Posterior vena cava (tissue), 2 donors: ENCODE data around the gene SFI1. TPM values are rescaled to one million over a fixed set of nuclear protein-coding genes. Genes with fewer than 3 reads are reported as not detected.
"Not testable (repeated sequence)": the region's sequence is repeated elsewhere in the genome, so short reads cannot be mapped to it uniquely, and the experiment has no call there.

Experiments
- DNase-seq: peaks from one replicate; pipeline ENCODE4 v3.0.0-alpha.2; 2020; ENCODE audit warnings: low spot score
- intact Hi-C, 2 donors: fragments of 100-400 bp; cut with DNase I; formaldehyde crosslinking; loops; one replicate each; pipeline versions ENCODE4 v1.14.1 to v1.14.2; 2022 to 2023
- total RNA-seq, 2 donors: library from RNA; stranded (reverse); fragmentation: NEBNext Ultra II Directional; extraction: Animal tissue kit (Norgen Biotek cat#: 25700); gene quantifications; one replicate each; pipeline ENCODE4 v1.2.1, GENCODE V29; 2021
- donor health status: DM: yes; HTN: yes; CAD: no.
- donor health status: DM: yes; HTN: yes; CAD: no.

The SFI1 gene
- total RNA-seq, 2 donors from 2014 or later, result 20.5 to 22.4 TPM

DNA sequence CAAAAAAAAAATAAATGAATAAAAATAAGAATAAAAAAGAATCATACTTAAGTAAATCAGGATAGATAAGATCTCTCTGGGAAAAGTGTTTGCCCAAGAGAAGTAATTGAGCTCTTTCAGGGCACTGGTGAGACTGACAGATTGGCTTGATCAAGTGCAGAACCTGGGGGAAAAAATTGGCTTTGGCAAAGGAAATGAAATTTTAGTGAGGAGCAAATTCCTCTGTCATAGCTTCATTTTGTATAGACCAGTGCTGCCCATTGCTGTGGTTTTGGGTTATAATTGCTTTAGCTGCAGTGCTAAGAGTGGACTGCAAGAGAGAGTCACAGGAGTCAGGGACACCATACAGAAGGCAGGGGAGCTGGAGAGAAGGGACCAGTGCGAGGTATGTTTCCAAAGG, 35.7 kb downstream of the SFI1 start:
- no peak for DNase-seq
- intact Hi-C loops, result no loop called here

DNA sequence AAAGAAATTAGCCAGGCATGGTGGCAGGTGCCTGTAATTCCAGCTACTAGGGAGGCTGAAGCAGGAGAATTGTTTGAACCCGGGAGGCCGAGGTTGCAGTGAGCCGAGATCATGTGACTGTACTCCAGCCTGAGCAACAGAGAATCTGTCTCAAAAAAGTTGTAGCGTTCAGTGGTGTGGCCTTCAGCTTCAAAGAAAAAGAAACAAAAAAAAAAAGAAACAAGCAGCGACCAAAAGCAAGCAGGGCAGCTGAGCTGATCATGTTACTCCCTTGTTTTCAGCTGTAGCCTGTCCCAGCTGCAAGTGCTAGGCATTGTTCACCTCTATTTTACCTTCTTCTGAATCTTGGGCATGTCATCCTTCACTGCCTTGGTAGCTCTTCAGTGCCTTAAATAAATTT, 37.0 kb downstream of the SFI1 start:
- no peak for DNase-seq
- intact Hi-C loops, result no loop called here

DNA sequence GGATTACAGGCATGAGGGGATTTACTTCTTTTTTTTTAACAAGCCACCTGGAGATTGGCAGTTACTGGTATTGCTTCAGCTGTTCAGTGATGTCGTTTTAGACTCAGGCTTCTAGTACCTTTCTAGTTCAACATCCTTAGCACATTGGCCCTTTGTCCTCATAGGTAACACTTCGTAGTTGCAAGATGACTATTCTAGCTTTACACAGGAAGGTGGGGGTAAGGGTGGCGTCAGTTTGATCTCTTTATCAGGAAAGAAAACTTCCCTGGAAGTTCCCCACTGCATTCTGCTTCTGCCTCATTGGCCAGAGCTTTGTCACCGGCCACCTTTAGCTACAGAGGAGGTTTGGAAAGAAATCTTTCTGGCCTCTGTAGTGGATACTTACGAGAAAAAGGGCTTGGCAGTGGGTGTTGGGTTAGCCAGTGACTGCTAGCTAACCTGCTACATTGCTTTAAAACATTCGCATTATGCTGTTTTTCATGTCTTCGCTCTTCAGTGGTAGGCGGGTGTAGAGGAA, 40.7 kb downstream of the SFI1 start:
- no peak for DNase-seq
- intact Hi-C loops, result no loop called here

DNA sequence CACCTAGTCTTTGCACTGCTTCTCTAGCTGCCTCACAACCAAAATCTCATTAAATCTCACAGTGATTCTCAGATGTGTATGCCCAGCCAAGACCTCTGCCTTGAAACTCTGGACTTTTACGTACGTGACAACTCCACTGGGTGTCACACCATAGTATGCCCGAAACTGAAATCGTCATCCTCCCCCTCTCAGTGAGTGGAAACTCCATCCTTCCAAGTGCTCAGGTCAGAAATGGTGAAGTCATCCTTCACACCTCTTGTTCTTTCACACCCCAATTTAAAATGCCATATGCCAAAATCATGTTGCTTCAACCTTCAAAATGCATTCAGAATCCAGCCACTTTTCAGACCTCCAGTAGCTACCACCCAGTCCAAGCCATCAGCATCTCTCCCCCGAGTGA, 42.5 kb downstream of the SFI1 start:
- DNase-seq, result no peak
- intact Hi-C loops, result no loop called here

DNA sequence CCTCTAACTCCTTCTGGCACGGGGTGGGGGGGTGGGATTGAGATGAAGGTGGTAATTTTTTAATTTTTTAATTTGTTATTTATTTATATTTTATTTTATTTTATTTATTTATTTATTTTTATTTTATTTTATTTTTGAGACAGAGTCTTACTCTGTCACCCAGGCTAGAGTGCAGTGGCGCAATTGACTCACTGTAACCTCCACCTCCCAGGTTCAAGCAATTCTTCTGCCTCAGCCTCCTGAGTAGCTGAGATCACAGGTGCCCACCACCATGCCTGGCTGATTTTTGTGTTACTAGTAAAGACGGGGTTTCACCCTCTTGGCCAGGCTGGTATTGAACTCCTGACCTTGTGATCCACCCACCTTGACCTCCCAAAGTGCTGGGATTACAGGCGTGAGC, 43.8 kb downstream of the SFI1 start:
- intact Hi-C loops, DNase-seq: not testable (repeated sequence)

DNA sequence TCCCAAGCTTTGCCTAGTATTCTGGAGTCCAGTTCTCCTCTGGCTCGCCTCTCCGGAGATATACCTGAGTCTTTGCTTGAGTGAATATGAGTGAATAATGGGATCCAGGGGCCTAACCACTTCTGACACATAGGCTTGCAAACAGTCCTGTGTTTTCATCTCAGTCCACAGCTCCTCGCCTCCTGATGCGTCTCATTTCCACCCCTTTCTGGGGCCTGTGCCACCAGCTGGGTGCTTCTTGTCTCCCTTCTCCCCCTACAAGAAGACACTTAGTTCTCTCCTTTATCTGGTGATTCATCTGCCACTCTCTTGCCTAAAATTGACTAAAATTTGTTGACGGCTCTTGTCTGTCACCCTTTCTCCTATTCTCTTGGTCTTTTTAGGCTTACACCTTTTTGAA, 44.6 kb downstream of the SFI1 start:
- DNase-seq, result no peak
- intact Hi-C loops, result no loop called here

DNA sequence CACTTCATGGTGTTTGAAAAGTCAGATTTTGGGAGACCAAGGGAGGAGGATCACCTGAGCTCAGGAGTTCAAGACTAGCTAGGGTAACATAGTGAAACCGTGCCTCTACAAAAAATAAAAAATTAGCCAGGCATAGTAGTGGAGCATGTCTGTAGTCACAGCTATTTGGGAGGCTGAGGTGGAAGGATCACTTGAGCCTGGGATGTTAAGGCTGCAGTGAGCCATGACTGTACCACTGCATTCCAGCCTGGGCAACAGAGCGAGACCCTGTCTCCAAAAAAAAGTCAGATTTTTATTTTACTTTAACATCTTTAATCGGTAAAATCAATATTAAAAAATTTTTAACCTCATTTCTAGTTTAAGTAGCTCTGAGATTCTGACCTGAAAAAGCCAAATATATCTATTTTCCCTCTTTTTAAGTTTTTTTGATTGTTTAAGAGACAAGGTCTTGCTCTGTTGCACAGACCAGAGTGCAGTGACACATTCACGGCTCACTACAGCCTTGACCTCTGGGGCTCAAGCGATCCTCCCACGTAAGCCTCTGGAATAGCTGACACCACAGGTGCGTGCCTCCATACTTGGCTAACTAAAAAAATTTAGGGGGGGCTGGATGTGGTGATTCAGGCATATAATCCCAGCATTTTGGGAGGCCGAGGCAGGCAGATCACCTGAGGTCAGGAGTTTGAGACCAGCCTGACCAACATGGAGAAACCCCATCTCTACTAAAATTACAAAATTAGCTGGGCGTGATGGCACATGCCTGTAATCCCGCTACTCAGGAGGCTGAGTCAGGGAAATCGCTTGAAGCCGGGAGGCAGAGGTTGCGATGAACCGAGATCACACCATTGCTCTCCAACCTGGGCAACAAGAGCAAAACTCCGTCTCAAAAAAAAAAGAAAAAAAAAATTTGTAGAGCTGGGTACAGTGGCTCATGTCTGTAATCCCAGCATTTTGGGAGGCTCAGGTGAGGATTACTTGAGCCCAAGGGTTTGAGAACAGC, 48.4 kb downstream of the SFI1 start:
- no peak for DNase-seq
- intact Hi-C loops, result no loop called here

DNA sequence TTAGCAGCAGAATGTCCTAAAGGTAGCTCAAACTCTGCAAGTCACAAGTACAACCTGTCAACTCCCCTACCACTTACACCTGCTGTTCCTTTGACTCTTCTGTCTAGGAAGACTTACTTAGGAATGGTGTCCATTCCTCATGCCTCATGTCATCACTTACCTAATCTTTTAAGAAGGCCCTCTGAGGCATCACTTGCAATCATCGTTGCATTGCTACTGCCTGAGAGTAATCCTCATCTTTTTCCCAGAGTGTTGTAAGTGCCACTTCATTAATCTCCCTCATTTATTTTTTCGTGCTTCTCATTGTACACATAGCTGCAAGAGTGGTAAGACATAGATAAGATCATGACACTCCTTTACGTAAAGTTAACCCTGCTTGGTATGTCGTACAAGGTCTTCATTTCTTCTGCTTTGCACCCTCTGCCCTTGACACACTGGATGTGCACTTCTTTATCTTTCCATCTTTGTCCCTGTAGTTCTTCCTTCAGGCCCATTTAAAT, 54.6 kb downstream of the SFI1 start:
- DNase-seq, result no peak
- intact Hi-C loops, result no loop called here

DNA sequence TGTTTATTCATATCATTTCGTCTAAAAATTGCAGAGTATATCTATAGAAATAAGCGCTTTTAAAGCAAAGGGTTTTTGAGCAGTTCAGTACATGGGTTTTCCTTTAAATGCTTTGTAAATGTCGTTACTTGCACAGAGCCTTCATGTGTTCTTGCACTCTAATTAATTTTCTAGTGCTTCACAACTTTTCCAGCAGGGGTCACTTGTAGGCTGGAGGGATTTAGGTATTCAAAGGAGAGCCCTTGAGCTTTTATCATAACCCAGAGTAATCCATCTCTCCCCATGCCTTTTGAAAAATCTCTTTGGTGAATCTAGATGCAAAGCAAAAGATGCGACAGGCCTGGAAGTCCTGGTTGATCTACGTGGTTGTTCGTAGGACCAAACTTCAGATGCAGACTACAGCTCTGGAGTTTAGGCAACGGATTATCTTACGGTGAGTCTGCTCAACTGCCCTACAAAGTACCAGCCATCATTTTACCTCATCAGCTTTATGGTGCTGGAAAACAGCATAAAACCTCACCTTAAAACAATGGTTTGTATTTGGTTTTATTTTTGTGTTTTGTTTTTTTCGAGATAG, 60.4 kb downstream of the SFI1 start:
- intact Hi-C loops, result loop anchor here in 1 of 2 donors (5.0 kb wide), 1 partner anchor 76 kb away; no protein-coding TSS in a partner anchor
- no peak for DNase-seq

DNA sequence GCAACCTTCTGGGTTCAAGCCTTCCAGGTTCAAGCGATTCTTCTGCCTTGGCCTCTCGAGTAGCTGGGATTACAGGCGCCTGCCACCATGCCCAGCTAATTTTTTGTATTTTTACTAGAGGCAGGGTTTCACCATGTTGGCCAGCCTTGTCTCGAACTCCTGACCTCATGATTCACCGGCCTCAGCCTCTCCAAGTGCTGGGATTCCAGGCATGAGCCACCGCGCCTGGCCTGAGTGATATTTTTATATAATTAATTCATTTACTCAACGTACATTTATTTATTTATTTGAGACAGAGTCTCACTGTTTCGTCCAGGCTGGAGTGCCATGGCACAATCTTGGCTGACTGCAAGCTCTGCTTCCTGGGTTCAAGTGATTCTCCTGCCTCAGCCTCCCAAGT, 62.2 kb downstream of the SFI1 start:
- intact Hi-C loops, result loop anchor here in 1 of 2 donors (5.0 kb wide), 1 partner anchor 74 kb away; no protein-coding TSS in a partner anchor
- DNase-seq, result not testable (repeated sequence)

DNA sequence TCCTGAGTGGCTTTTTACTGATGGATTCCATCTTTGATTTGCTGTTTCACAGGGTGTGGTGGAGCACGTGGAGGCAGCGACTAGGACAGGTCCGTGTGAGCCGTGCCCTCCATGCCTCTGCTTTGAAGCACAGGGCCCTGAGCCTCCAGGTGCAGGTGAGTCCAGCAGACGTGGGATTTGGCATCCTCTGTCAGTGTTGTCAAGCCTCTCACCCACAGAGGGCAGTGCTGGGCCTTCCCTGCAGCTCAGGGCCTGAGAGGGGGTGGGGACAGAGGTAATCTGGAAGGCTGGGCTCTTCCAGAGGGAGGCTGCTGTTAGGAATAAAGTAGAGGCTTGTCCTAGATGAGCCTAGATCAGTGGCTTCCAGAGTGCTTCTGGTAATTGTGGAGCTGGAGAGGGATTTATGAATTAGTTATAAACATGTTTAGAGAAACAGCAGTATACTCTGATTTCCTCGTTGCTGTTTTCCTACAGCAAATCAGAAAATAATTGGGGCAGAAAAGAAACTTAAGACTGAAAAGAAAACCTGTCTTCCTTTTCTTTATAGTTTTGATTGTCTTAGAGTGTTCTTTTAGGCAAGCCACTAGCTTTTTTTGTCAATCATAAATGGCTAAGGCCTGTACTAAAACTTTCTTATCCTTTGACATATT, 65.0 kb downstream of the SFI1 start:
- peak; percentile 87 for DNase-seq
- intact Hi-C loops, result no loop called here

DNA sequence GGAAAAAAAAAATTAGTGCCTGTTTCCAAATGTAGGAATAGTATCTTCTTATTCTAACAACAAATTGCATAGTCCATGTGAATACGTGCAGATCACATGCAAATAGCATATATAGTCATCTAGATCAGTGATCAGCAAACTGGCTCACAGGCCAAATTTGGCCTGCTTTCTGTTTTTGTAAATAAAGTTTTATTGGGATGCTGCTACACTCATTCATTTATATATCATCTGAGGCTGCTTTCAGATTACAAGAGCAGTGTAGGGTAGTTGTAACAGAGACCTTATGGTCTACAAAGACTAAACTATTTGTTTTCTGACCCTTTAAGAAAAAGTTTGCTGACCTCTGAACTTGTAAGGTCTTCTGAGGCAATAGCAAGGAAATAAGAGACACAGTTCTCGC, 65.6 kb downstream of the SFI1 start:
- DNase-seq, result no peak
- intact Hi-C loops, result no loop called here

DNA sequence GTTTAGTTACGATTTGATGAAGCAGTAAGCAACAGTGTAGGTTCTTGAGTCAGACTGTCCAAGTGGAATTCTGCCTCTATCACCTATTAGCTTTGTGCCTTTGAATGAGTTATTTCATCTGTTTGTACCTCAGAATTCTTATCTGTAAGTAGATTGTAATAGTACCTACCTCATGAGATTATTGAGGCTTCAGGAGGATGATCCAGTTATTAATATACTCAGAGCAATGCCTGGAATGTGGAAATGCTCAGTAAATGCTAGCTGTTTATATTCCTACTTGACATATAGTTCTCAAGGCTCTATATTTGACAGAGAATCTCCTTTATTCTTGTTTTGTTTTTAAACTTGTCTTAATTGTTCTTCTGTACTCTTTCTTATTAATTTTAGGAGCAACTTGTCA, 70.1 kb downstream of the SFI1 start:
- no peak for DNase-seq
- intact Hi-C loops, result no loop called here

DNA sequence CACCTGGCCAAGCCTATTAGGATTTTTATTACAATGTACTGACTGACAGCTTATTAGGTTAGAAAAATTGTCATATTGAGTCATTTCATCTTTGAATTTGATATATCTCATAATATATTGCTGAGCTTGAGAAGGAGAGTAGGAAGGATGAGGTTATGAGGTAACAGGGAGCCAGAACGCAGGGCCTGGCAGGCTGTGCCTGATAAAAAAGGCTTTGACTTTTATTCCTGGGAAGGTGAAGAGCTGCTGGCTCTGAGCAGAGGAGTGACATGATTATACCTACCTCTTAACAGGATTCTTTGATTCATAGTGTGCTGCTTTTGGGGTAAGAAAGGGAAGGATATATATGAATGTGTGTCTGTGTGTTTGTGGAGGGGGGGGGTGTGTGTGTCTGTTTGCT, 70.9 kb downstream of the SFI1 start:
- DNase-seq, result no peak
- intact Hi-C loops, result no loop called here

DNA sequence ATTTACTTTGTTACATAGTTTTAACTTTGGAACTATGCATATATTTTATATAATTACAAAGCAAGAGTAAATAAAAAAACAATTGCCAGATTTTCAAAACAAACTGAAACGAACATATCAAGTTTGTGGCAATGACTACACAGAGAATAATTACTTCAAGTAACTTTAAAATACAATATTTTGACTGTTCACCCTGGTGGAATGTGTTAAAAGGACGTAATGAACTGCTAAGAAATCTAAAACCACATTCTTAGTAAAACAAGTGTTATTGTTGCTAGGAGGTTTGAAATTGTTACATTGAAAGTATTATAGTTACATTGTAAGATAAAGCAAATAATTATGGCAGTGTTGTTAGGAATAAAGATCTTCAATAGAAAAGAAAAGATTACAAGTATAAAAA, 71.4 kb downstream of the SFI1 start:
- intact Hi-C loops, result no loop called here
- no peak for DNase-seq

DNA sequence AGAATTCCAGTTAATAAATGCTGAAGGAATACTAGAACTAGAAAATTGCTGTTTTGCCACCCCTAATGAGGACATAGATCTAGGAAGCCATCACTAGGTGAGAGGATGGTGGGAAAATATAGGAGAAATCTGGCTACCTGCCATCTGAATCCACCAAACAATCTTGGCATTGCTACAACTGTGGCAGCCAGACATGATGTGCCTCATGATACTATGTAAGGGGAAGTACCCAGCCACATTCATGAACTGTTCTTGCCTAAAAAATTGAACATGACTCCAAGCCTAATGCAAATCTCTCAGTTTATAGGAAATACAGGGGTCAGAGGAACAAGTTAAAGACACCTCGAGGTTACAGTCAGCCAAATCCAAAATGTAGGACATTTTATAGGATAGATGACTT, 72.8 kb downstream of the SFI1 start:
- no peak for DNase-seq

DNA sequence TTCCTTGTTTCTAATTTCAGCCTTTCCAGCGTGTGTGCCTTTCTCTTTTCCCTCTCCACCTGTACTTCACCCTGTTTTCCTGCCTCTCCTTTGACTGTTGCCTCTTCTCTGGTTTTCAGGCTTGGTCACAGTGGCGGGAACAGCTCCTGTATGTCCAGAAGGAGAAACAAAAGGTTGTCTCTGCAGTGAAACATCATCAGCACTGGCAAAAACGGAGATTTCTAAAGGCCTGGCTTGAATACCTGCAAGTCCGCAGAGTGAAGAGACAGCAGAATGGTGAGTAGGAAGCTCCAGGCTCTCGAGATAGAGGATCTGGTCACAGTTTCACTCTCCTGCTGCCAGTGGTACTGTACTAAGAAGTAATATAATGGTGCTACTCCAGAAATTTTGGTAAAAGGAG, 76.6 kb downstream of the SFI1 start:
- intact Hi-C loops, result no loop called here
- DNase-seq, result no peak

More for the DNA sequence above, 72.8 kb downstream of the SFI1 start:
- intact Hi-C loops, result no loop called here

DNA sequence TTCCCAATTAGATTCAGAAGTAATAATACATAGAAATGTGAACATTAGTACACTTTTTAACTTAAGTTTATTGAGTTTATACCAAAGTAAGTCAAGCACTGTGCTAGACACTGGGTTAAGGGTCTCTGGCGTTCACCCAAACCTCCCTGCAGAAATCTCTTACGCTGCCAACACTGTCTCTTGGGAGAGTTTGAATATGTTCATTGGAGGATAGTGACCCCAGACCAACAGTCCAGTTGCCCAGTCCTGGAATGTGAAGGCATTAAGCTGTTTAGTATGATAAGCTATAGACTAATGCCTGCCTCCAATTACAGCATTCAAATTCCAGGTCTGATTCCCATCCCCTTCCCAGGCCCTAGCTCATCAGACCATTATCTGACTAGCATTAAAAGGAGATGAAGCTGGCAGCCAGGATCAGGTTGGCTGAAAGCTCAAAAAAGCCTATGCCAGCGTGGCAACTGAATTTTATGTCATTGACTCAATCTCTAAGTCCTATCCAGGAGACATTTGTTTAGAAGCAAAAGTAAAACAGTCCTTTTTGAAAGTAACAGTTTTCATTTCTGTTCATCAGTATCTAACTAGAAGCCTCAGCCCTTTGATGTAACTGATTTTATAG, 77.8 kb downstream of the SFI1 start:
- intact Hi-C loops, result no loop called here

DNA sequence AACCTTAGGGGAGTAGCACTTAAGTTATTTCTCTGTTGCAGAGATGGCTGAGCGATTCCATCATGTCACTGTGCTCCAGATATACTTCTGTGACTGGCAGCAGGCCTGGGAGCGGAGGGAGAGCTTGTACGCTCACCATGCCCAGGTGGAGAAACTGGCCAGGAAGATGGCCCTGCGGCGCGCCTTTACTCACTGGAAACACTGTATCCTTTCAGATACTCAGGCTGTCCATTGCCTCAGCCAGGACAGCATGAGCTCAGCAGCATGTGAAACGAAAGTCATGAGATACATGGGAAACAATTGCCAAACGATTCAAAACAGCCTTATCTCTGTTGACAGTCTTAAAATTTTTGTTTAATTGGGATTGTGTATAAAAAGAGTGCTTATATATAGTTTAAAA, 78.9 kb downstream of the SFI1 start:
- intact Hi-C loops, result no loop called here
- no peak for DNase-seq

More for the DNA sequence above, 77.8 kb downstream of the SFI1 start:
- DNase-seq, result no peak
